Stimulated activated CD4-positive, alpha-beta T cell treated with anti-CD3 and anti-CD28 coated beads, Interleukin-4, amount 100 ng/mL, for 4 hours (primary cell): ENCODE data around the gene THBS1.

Experiments used
- DNase-seq, 2 experiments: peaks; one replicate each; pipeline ENCODE4 v3.0.0-alpha.2; 2020

The THBS1 gene

DNA sequence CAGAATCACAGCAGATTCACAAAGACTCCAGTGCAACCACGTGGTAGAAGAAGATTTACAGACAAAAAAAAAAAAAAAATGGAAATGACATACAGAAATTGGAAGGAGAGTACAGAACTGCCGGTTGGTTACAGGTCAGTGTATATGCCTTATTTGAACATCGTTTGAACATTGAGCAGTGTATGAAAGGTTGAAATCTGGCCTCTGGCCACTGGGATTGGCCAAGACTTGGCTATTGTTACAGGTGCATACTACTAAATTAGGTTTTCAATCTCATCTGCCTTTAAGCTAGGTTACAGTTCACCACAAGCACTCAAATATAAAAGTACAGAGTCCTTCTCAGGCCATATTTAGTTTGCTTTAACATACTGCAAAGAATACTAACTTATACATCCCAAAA is 59.8 kb downstream of the THBS1 start:
- DNase-seq: no peak

DNA sequence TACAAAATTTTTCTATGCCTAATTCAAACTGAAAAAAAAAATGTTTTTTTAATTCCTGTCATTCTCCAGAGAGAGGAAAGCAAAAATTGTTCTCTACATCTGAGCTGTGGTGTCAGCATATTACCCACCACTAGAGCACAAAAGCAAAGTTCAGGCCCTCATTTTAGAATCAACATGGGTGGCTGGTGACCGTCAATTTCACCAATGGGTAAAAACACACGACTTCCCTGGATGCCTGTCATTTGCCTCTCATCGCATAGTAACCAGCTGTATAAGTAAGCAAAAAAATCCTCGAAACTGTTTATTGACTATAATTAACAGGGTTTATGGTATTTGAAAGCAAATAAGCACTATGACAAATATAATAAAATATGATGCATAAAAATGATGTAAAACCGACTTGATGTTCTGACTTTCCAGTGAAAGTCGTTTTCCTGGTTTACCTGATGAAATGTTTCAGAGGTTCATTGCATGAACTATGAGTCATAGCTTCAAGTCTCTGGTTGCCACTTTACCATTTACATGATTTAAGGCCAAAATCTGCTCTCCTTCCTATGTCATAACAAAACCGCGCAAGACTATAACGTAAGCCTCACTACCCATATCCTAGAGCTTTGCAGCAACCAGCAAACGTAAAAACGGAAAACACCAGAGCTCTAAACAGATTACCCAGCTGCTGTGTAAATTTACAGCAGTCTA is 60.5 kb downstream of the THBS1 start:
- DNase-seq: no peak

DNA sequence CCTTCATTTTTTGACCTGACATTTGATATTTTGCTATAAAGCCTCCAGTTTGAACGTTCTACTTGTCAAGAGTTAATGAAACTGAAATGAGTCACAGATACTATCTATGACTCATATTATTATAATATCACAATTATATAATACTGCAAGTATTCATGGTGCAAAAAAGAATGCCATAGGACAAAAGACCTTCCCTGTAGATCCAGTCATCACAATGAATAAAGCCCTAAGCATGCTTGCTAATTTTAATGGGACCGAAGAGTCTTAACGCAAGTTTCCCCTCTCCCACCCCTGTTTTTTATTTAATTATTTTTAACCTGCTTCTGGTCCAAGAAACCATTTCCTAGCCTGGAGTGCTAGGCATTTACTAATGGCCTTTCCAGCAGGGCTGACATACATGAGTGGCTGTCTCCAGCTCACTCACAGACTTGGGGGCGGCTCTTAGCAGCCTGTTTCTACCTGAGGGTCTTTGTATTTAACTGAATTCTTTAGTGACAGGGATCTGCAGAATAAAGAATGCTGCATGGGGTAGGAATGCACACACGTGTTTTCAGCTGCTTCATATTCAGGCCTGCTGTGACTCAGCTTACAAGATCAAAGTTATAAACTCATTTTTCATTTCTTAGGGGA is 61.2 kb downstream of the THBS1 start:
- no peak for DNase-seq

DNA sequence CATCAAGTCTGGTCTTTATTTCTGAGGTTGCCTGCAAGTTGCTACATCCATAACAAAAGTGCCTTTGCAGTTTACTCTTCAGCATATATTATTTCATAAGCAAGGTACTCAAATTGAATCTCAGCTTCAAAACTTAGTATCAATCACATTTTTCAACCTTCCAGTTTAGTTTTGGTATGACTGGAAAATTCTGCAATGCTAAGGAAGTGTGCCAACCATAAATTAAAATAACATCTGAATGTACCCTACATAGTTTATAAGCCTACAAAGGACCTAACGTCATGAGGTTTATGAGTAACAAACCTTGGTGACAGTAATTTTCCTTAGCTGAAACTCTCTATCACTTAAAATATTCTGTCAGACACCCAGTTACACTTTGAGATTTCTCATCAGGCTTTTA is 62.8 kb downstream of the THBS1 start:
- no peak for DNase-seq

DNA sequence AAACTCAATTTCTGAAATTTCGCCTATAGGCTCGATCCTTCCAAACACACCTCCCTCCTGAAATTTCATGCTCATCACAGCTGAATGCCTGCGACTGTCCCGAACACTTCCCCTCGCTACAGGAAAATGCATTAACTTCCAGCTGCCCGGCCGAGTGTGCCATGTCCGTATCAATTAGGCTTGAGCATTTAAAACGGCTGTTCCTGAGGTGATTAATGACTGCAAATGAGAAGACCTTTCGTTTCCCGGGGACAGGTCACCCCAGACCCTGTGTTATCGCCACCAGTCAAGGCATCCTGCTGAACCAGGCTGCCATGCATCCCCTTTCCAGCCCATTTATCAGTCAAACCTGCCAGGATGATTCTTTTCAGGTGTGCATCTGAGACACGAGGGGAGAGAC is 63.3 kb downstream of the THBS1 start:
- no peak for DNase-seq

DNA sequence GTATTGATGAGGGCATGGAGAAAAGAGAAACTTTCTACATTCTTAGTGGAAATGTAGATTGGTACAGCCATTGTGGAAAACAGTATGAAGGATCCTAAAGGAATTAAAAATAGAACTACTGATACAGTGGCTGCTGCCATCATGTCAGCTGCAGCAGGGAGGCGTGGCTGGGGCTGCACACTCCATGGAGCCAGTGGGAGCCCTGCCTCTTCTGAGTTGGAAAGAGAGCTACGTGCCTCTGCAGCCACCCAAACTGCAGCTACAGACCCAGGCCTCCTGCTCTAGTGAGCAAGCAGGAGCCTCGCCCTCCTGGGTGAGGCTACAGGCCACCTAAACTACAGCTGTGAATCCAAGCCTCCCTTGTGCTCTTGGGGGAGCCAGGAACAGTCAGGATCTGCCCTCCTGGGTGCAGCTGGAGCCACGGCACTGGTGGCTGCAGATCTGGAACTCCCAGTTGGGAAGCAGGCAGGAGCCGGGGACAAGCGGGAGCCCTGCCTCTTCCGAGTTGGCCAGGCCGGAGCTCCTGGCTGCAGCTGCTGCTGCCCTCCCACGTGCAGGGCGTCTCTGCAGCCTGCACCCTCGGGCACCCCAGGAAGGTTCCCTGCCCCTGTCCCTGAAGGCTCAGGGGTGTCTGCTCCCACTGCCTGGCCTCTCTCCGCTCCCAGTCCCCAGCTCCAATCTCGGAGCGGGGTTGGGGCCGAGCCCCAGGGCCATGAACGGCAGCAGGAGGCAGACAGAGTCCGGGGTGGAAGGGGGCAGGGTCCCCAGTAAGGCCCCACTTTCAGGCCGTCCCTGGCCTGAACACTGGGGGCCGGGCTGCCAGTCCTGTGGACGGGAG is 64.5 kb downstream of the THBS1 start:
- DNase-seq: no peak

DNA sequence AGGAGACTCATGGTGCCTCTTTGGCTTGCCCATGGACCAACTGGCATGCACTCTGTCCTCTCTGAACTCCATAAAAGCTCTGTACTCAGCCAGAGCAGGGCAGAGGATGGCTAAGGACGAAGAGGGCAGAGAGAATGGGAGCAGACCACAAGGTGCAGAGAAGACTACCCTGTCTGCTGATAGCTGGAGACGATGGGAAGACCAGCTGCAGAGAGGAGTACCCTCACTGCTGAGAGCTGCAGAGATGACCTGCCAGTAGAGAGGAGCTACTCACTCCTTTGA is 65.0 kb downstream of the THBS1 start:
- no peak for DNase-seq

DNA sequence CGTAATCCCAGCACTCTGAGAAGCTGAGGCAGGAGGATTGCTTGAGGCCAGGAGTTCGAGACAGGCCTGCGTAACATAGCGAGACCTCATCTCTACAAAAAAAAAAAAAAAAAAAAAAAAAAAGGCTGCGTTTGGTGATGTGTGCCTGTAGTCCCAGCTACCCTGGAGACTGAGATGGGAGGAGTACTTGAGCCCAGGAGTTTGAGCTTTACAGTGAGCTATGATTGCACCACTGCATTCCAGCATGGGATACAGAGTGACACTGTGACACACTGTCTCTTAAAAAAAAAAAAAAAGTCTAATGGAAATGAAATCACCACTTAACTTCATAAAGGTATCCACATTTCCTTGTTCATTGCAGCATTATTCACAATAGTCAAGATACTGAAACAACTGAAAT is 65.5 kb downstream of the THBS1 start:
- no peak for DNase-seq
